Measurements from ENCODE around the gene GSKIP.

DNA sequence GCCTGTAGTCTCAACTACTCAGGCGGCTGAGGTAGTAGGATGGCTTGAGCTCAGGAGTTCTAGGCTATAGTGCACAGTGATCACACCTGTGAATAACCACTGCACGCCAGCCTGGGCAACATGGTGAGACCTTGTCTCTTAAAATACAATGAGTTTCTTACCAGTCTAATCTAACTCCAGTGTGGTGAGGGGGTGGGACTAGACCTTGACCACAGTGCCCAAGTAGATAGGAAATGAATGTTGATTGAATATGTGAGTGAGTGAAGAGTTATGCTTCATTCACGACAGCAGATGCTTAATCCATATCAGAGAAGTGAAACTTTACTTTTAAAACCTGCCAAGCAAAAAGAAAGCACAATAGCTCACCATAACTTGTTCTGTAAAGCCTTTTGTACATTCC is 17.4 kb downstream of the GSKIP start:
- no peak for TF ChIP-seq POLR2AphosphoS5 (IDR thresholded peaks at IDR 0.05)
- TF ChIP-seq, protein P1, sequence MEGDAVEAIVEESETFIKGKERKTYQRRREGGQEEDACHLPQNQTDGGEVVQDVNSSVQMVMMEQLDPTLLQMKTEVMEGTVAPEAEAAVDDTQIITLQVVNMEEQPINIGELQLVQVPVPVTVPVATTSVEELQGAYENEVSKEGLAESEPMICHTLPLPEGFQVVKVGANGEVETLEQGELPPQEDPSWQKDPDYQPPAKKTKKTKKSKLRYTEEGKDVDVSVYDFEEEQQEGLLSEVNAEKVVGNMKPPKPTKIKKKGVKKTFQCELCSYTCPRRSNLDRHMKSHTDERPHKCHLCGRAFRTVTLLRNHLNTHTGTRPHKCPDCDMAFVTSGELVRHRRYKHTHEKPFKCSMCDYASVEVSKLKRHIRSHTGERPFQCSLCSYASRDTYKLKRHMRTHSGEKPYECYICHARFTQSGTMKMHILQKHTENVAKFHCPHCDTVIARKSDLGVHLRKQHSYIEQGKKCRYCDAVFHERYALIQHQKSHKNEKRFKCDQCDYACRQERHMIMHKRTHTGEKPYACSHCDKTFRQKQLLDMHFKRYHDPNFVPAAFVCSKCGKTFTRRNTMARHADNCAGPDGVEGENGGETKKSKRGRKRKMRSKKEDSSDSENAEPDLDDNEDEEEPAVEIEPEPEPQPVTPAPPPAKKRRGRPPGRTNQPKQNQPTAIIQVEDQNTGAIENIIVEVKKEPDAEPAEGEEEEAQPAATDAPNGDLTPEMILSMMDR (IDR thresholded peaks at IDR 0.05): no peak

Data from esophagus muscularis mucosa (tissue), 3 donors.